CD4-positive, alpha-beta memory T cell (primary cell): Measurements from ENCODE around the gene BMP8B. TPM values are rescaled to one million over a fixed set of nuclear protein-coding genes. Genes with fewer than 3 reads are reported as not detected.
"Not testable (repeated sequence)": the region's sequence is repeated elsewhere in the genome, so short reads cannot be mapped to it uniquely, and the experiment has no call there.

Source experiments
- CTCF ChIA-PET: fragments of 350-600 bp; sonication (Branson Sonifier 250); formaldehyde crosslinking; loops from one replicate; lab custom pipeline; 2021; ENCODE audit warnings: inconsistent platforms; ENCODE audit not compliant: partially characterized antibody; lab: Charles Lee
- POLR2A ChIA-PET: fragments of 350-600 bp; sonication (Branson Sonifier 250); formaldehyde crosslinking; loops from one replicate; lab custom pipeline; 2021; ENCODE audit not compliant: partially characterized antibody; lab: Charles Lee
- DNase-seq, 5 donors: peaks; one replicate each; pipeline versions ENCODE4 v3.0.0 to v3.0.0-alpha.2; 2020 to 2022; ENCODE audit warnings: mixed read lengths in 1 of 5
- H3K27ac ChIP-seq: one replicate; pipeline ENCODE4 v1.7.0; 2013; ENCODE audit warnings: low read depth, low read length
- H3K27me3 ChIP-seq: 2 replicates; pipeline ENCODE4 v1.7.0; 2013; ENCODE audit warnings: mild to moderate bottlenecking, low read length, moderate library complexity; ENCODE audit not compliant: insufficient read depth
- H3K36me3 ChIP-seq: 2 replicates; pipeline ENCODE4 v1.7.0; 2013; ENCODE audit warnings: mild to moderate bottlenecking, low read length, moderate library complexity; ENCODE audit not compliant: insufficient read depth
- H3K4me1 ChIP-seq: 2 replicates; pipeline ENCODE4 v1.7.0; 2013; ENCODE audit warnings: mild to moderate bottlenecking, low read length, moderate library complexity; ENCODE audit not compliant: insufficient read depth
- H3K4me3 ChIP-seq, 2 donors: one replicate each; pipeline ENCODE4 v1.7.0; 2013; ENCODE audit warnings: low read length in 2 of 2, mild to moderate bottlenecking in 1 of 2
- H3K9me3 ChIP-seq, 2 donors: one replicate each; pipeline ENCODE4 v1.7.0; 2013; ENCODE audit warnings: low read length in 2 of 2, control low read depth in 1 of 2; ENCODE audit not compliant: control insufficient read depth in 1 of 2
- H3K27ac Mint-ChIP-seq, 7 donors: one replicate each; pipeline ENCODE4 v1.8.0; 2020 to 2021; ENCODE audit warnings: mixed read lengths in 7 of 7, mild to moderate bottlenecking in 6 of 7, inconsistent platforms in 3 of 7, moderate library complexity in 3 of 7
- H3K27me3 Mint-ChIP-seq, 2 donors: one replicate each; pipeline ENCODE4 v1.8.0; 2020 to 2021; ENCODE audit warnings: mixed read lengths in 2 of 2
- H3K36me3 Mint-ChIP-seq, 2 donors: one replicate each; pipeline ENCODE4 v1.8.0; 2020 to 2021; ENCODE audit warnings: mixed read lengths in 2 of 2, inconsistent platforms in 1 of 2, mild to moderate bottlenecking in 1 of 2
- H3K4me1 Mint-ChIP-seq, 4 donors: one replicate each; pipeline ENCODE4 v1.8.0; 2020 to 2021; ENCODE audit warnings: mixed read lengths in 4 of 4, mild to moderate bottlenecking in 1 of 4
- H3K4me3 Mint-ChIP-seq, 8 donors: one replicate each; pipeline ENCODE4 v1.8.0; 2020 to 2021; ENCODE audit warnings: mixed read lengths in 8 of 8, mild to moderate bottlenecking in 7 of 8, moderate library complexity in 6 of 8, inconsistent platforms in 3 of 8
- H3K9me3 Mint-ChIP-seq, 8 donors: one replicate each; pipeline ENCODE4 v1.8.0; 2020 to 2021; ENCODE audit warnings: mixed read lengths in 8 of 8, mild to moderate bottlenecking in 5 of 8, inconsistent platforms in 3 of 8, moderate library complexity in 1 of 8
- intact Hi-C: fragments of 100-400 bp; cut with micrococcal nuclease; formaldehyde crosslinking; loops from one replicate; pipeline ENCODE4 v1.15.1; 2023
- polyA plus RNA-seq, 2 donors: library from polyadenylated mRNA; unstranded; fragments of 300-500 nt; fragmentation: Illumina TruSeq; gene quantifications; one replicate each; pipeline ENCODE4 v1.2.3, GENCODE V29; 2021
- total RNA-seq, 2 experiments: library from RNA; stranded (reverse); gene quantifications; one replicate each; pipeline ENCODE4 v1.2.3, GENCODE V29; 2021

Gene BMP8B
- total and polyA plus RNA-seq, 4 experiments from 2014 or later: 0.03 to 0.99 (median 0.48) TPM

DNA sequence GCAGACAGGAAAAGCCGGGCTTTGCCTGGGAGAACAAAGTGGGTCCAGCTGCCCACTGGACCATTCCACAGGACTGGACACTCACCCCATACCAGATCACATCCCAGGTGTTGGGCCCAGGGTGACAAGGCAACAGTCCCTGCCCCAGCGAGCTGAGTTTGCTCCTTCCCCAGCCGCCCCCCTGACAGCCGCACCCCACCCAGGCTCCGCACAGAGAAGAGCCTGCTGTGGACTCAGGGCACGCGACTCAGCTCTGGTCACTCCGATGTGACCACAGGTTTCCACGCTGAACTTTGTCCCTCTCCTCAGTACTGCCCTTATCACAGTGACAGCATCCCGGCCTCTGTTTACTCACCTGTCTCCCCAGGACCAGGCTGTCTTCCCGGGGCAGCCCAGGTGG, 1.2 kb downstream of the BMP8B start:
- Histone ChIP-seq H3K36me3 (no peaks in the 10 kb centered on the region), H3K27me3 (no peaks in the 10 kb centered on the region), H3K27ac (no peak overlapping the region), H3K9me3 (no peaks in the 10 kb centered on the region), H3K4me3 (no peak overlapping the region), H3K4me1 (peaks cover 7% of the 10 kb centered on the region)
- peaks cover 1 to 23% (median 8%) of the 10 kb centered on the region in 4 donors for H3K4me1 Mint-ChIP-seq
- H3K36me3 Mint-ChIP-seq: no peaks in the 10 kb centered on the region
- CTCF ChIA-PET: interaction anchor here (1.6 kb wide), 1 partner anchor 12 kb away, joined by 5 read pairs; no protein-coding TSS in a partner anchor
- peak overlapping the region in 2 of 7 donors; percentile 9 to 10 for H3K27ac Mint-ChIP-seq
- H3K27me3 Mint-ChIP-seq: peaks cover 1 to 2% of the 10 kb centered on the region in 2 donors
- DNase-seq: no peak
- POLR2A ChIA-PET: interaction anchor here (1.6 to 5.0 kb wide), 2 partner anchors 12 to 96 kb away, joined by 3 to 56 read pairs; partner anchors contain the start of gene HPCAL4
- H3K9me3 Mint-ChIP-seq: no peaks in the 10 kb centered on the region
- H3K4me3 Mint-ChIP-seq: peak overlapping the region; percentile 51 to 79 (median 68)
- intact Hi-C loops: no loop called here

- H3K4me3 ChIP-seq, H3K36me3 ChIP-seq, DNase-seq, intact Hi-C loops, H3K9me3 ChIP-seq, H3K9me3 Mint-ChIP-seq, H3K27ac ChIP-seq, H3K27me3 Mint-ChIP-seq, H3K27me3 ChIP-seq, H3K4me1 ChIP-seq, H3K36me3 Mint-ChIP-seq: not testable (repeated sequence)
- POLR2A ChIA-PET: interaction anchor here (5.0 kb wide), 1 partner anchor 12 kb away, joined by 56 read pairs; no protein-coding TSS in a partner anchor
- Mint-ChIP-seq H3K27ac (peak overlapping the region in 2 of 7 donors; percentile 9 to 10), H3K4me3 (peak overlapping the region in 7 of 8 donors; percentile 51 to 79 (median 68)), H3K4me1 (peaks cover 0 to 22% (median 7%) of the 10 kb centered on the region in 4 donors)
- CTCF ChIA-PET: interaction anchor here (1.6 kb wide), 1 partner anchor 12 kb away, joined by 5 read pairs; no protein-coding TSS in a partner anchor
These were observed 1.6 kb downstream of the BMP8B start for GRCh38 chr1:39787108-39787375.

DNA sequence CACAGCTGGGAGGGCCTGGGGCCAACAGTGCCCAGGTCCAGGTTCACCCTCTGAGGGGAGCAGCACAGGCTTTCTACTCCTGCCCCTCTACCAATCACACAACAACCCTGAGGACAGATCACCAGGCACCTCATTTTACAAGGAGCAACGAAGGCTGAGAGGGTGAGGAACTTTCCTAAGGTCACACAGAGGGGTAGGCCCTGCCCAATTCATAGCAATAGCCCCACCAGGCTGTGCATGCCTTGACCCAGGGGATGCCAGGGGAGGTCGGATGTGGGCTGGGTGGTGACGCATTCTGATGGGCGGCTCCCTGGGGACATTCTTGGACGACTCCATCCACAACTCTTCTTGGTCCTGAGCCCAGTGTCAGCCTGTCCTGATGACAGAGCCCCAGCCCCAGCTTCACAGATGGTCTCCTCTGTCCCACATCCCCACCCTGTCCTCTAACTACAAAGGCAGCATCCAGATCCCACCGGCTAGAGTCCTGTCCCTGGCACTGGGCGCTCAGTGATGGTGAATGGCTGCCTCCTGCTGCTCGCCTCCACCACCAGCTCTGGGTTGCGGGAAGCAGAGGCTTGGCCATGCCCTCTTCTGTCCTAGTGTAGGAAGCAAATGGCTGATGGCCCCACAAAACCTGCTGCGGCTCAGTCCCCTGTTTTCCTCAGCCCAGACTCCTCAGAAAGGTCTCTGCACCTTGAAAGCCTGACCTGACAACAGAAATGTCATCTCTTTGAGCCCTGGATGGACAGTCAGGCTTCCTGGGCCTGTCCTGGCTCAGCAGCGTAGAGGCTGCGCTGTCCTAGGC, 2.2 kb downstream of the BMP8B start:
- DNase-seq, intact Hi-C loops, H3K4me1 ChIP-seq, H3K36me3 ChIP-seq, H3K36me3 Mint-ChIP-seq, H3K9me3 ChIP-seq, H3K9me3 Mint-ChIP-seq, H3K27me3 ChIP-seq, H3K27ac ChIP-seq, H3K27me3 Mint-ChIP-seq, H3K27ac Mint-ChIP-seq, H3K4me3 ChIP-seq: not testable (repeated sequence)
- CTCF ChIA-PET: interaction anchor here (1.6 kb wide), 1 partner anchor 13 kb away, joined by 5 read pairs; no protein-coding TSS in a partner anchor
- Mint-ChIP-seq H3K4me3 (peak overlapping the region in 5 of 8 donors; percentile 51 to 79 (median 72)), H3K4me1 (peaks cover 0 to 20% (median 7%) of the 10 kb centered on the region in 4 donors)
- POLR2A ChIA-PET: interaction anchor here (5.0 kb wide), 1 partner anchor 13 kb away, joined by 56 read pairs; no protein-coding TSS in a partner anchor

- DNase-seq, H3K4me3 ChIP-seq, CTCF ChIA-PET, H3K36me3 ChIP-seq, H3K9me3 ChIP-seq, H3K27ac ChIP-seq, H3K27me3 ChIP-seq, H3K4me3 Mint-ChIP-seq, H3K27ac Mint-ChIP-seq, POLR2A ChIA-PET, H3K9me3 Mint-ChIP-seq, H3K36me3 Mint-ChIP-seq, H3K4me1 ChIP-seq, H3K27me3 Mint-ChIP-seq, H3K4me1 Mint-ChIP-seq, intact Hi-C loops: not testable (repeated sequence)
These were observed 6.0 kb downstream of the BMP8B start for GRCh38 chr1:39782685-39783084.

- no peak overlapping the region for H3K4me3 Mint-ChIP-seq
- ChIA-PET POLR2A (no interaction called here), CTCF (no interaction called here)
- no peaks in the 10 kb centered on the region for H3K27me3 Mint-ChIP-seq
- no peak overlapping the region for H3K27ac Mint-ChIP-seq
- DNase-seq: no peak
- Histone ChIP-seq H3K36me3 (no peaks in the 10 kb centered on the region), H3K9me3 (no peaks in the 10 kb centered on the region), H3K27ac (no peak overlapping the region), H3K27me3 (no peaks in the 10 kb centered on the region), H3K4me1 (no peaks in the 10 kb centered on the region), H3K4me3 (no peak overlapping the region)
- H3K36me3 Mint-ChIP-seq: no peaks in the 10 kb centered on the region
- no peaks in the 10 kb centered on the region for H3K9me3 Mint-ChIP-seq
- intact Hi-C loops: no loop called here
- H3K4me1 Mint-ChIP-seq: peaks cover 0 to 3% (median under 1%) of the 10 kb centered on the region in 4 donors
These were observed 6.6 kb downstream of the BMP8B start for GRCh38 chr1:39782103-39782502.

DNA sequence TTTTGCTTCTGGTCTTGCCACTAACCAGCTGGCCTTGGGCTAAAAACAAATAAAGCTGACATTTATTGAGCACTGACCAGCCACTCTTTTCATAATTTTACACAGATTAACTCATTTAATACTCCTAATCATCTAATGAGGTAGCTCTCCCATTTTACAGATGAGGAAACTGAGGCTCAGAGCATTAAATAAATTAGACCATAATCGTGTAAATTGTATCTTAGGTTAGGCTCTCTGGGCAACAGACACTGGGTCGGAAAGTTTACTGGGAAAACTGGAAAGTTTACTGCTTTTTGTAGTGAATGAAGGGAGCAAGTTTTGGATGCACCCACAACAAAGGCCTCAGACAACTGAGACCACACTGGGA, 7.3 kb downstream of the BMP8B start:
- Histone ChIP-seq H3K27ac (no peak overlapping the region), H3K36me3 (no peaks in the 10 kb centered on the region), H3K4me1 (no peaks in the 10 kb centered on the region), H3K4me3 (no peak overlapping the region), H3K27me3 (no peaks in the 10 kb centered on the region), H3K9me3 (no peaks in the 10 kb centered on the region)
- Mint-ChIP-seq H3K27ac (no peak overlapping the region), H3K9me3 (no peaks in the 10 kb centered on the region), H3K36me3 (no peaks in the 10 kb centered on the region), H3K4me3 (no peak overlapping the region), H3K4me1 (no peaks in the 10 kb centered on the region), H3K27me3 (no peaks in the 10 kb centered on the region)
- ChIA-PET POLR2A (no interaction called here), CTCF (interaction anchor here (1.0 kb wide), 1 partner anchor 9 kb away, joined by 3 read pairs; no protein-coding TSS in a partner anchor)
- no peak for DNase-seq
- intact Hi-C loops: no loop called here

DNA sequence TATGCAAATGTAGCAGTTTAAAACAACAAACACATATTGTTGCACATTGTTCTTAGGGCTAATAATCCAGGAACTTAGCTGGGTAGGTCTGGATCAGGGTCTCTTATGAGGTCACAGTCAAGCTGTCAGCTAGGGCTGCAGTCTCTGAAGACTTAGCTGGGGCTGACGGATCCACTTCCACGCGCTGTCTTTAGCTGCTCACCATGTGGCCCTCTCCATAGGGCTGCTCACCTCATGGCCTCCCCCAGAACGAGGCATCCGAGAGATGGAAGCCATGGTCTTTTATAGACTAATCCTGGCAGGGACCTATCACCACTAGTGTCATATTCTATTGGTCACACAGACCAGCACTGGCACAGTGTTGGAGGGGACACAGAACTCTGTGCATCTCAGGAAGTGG, 8.8 kb downstream of the BMP8B start:
- Histone ChIP-seq H3K36me3 (no peaks in the 10 kb centered on the region), H3K27me3 (no peaks in the 10 kb centered on the region), H3K9me3 (no peaks in the 10 kb centered on the region), H3K4me1 (no peaks in the 10 kb centered on the region), H3K27ac (no peak overlapping the region), H3K4me3 (no peak overlapping the region)
- Mint-ChIP-seq H3K27me3 (no peaks in the 10 kb centered on the region), H3K27ac (no peak overlapping the region), H3K4me3 (no peak overlapping the region), H3K9me3 (no peaks in the 10 kb centered on the region), H3K36me3 (no peaks in the 10 kb centered on the region), H3K4me1 (no peaks in the 10 kb centered on the region)
- ChIA-PET CTCF (interaction anchor here (0.6 kb wide), 1 partner anchor 281 kb away, joined by 3 read pairs; no protein-coding TSS in a partner anchor), POLR2A (no interaction called here)
- no peak for DNase-seq
- intact Hi-C loops: no loop called here
